ENCODE data around the gene TNPO1. TPM values are rescaled to one million over a fixed set of nuclear protein-coding genes. Genes with fewer than 3 reads are reported as not detected.

Gene TNPO1
- total RNA-seq, 1 donor from 2014 or later = 107 TPM

DNA sequence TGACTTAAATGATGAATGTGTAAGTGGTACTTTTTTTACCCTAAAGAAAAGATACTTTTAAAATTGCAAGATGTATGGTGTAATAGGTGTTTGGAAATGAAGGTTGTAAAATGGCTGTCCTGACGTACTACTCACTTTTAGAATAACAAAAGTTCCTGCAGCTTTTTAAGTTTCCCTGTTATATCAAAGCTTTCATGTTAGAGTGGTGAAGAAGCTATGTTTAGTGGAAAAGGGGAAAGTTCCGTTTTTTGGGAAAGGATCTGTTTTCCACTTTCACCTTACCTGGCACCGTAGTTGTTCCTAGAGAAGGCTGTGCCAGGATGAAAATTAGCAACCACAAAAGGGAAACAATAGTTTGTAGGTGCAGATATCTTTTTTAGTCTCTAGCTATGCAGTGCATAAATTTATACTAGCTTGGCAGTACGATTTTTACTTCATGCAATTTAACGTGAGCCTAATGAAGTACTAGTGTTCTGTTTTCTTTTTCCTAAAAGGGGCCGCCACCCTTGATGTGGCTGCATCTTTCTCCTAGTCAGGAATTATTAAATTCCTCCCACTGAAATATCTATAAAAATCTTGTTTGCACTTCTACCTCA, 1.3 kb downstream of the TNPO1 start:
- DNase-seq (ENCODE audit: low spot score) = no peak

DNA sequence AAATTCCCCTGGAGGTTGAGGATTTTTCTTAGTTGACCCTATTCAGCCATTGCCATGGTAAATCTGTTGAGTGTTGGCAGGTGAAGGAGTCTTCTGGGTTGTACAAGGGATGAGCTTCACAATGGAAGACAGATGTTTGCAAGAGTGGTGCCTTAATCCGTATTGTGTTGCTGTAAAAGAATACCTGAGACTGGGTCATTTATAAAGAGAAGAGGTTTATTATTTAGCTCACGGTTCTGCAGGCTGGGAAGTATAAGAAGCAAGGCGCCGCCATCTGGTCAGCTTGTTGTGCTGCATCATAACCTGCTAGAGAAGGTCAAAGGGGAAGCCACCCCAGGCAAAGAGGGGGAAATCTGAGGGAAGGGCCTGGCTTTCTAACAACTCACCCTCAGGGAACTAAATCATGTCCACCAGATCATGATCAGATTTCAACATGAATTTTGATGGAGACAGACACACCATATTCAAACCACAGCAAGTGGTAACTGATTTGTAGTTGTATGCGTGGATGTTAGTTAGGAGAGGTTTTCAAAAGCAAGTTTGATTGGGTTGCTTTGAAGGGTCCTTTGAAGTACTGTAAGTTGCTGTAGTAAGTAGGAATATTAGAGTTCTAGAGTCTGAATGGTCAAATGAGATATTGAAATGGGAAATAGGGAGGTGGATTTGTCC, 2.5 kb downstream of the TNPO1 start:
- no peak for DNase-seq (ENCODE audit: low spot score)

DNA sequence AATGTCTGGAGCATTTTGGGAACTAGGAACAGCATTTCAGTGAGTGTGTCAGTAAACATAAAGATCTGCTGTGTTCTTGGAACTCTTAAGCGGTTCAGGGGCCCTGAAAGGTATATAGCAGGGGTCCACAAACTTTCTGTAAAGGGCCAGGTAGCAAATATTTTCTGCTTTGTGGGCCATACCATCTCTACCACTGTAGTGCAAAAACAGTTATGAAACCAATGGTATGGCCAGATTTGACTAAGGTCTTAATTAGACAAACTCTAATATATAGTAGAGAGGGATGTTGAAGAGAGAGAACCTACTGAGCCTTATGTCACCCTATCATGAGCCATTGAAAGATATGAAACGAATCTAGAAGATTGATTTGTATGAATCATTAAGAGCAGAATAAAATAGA, 5.3 kb downstream of the TNPO1 start:
- no peak for DNase-seq (ENCODE audit: low spot score)

DNA sequence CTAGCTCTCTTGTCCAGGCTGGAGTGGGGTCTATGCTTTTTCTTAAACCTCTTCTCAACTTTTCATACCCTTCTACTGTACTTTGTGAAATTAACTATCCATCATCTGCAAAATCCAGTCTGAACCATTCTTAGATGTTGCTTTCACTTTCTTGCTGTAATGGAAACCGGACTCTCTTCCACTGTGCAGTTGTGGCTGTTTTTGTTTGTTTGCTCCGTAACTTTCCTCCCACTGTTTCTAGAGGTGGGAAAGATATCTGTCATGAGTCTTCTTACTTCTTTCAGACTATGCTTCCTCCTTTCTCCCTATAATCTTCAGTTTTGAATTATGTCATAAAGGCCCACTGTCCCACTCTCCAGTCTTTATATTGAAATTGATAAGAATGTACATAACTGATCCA, 6.5 kb downstream of the TNPO1 start:
- no peak for DNase-seq (ENCODE audit: low spot score)

DNA sequence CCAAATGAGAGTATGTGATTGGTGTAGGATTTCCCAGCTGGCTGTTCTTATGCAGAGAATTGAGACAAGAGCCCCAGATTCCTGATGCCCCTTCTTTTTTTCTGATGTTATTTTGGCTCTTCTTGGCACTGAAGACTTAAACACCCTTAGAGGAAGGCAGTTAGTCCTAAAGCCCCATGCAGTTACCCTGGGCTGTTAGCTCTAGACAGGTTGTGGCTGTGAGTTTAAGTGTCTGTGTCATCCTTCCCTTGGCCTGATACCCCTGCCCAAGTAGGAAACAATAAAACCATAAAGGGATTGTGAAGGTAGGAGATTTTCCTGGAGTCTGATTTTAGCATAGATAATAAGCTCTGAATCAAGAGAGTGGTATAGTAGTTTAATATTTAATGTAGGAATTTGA, 13.2 kb downstream of the TNPO1 start:
- DNase-seq (ENCODE audit: low spot score) = no peak

DNA sequence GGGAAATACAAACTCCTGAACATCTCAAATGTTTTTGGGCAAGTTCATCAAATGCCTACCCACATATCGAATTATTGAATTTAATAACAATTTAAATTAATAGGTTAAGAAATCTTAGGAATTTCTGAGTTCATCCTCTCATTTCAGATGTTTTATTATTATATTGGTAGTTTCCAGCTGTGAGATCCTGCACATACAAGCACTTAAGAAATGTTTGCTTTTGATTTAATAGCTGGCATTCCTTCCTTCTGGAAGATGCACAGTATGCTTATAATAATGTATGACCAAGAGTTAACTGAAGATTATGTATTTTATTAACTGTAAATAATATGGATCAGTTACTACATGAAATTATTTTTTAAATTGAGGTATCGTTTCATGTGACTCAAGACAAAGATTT, 13.9 kb downstream of the TNPO1 start:
- no peak for DNase-seq (ENCODE audit: low spot score)

DNA sequence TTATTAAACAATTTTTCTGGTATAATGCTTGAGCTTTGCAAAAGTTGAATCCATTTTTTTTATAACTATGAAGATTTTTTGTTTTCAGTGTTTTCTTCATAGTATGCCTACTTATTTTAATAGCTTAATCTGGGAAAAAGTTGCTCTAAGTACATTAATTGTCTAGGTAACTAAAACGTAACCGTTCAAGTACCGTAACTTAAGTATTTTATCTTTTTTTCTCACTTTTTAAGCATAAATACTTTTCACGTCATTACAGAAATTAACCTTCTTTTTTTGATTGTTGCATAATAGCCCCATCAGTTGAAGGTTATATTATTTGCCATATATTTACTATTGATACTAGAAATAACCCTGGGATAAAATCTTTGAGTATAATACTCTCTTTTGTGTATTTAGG, 15.2 kb downstream of the TNPO1 start:
- DNase-seq (ENCODE audit: low spot score) = no peak

DNA sequence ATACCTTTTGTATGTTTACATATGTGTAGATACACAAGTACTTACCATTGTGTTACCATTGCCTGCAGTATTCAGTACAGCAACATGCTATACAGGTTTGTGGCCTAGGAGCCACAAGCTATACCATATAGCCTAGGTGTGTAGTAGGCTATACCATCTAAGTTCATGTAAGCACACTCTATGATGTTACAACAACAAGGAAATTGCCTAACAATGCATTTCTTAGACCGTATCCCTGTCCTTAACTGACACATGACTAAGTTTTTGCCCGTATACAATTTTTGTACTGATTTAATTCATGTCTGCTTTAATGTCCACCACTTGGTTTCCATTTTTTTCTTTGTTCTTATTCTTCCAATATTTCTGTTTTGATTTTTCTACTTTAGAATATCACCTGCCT, 18.5 kb downstream of the TNPO1 start:
- DNase-seq (ENCODE audit: low spot score) = no peak

DNA sequence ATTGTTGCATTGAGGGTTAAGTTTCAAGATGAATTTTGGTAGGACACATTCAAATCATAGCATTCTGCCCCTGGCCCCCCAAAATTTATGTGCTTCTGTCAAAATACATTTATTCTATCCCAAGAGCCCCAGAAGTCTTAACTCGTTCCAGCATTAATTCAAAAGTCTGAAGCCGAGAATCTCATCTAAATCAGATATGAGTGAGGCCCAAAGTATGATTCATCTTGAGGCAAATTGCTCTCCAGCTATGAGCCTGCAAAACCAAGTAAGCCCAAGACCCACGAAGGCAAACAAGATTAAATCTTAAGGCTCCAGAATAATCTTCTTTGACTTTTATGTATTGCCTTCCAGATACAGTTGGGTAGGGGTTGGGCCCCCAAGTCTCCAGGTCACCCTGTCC, 19.2 kb downstream of the TNPO1 start:
- DNase-seq (ENCODE audit: low spot score) = no peak

DNA sequence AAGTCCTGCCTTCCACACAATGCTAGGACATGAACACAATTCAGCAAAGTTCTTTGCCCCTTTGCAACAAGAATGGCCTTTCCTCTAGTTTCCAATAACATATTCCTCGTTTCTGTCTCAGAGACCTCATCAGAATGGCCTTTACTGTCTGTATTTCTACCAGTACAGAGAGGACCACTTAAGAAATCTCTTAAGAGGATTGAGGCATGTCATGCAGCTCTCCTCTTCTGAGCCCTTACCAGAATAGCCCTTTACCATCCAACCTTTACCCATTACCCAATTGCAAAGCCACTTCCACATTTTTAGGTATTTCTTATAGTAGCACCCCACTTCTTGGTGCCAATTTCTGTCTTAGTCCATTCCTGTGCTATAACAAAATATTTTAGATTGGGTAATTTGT, 20.3 kb downstream of the TNPO1 start:
- no peak for DNase-seq (ENCODE audit: low spot score)

DNA sequence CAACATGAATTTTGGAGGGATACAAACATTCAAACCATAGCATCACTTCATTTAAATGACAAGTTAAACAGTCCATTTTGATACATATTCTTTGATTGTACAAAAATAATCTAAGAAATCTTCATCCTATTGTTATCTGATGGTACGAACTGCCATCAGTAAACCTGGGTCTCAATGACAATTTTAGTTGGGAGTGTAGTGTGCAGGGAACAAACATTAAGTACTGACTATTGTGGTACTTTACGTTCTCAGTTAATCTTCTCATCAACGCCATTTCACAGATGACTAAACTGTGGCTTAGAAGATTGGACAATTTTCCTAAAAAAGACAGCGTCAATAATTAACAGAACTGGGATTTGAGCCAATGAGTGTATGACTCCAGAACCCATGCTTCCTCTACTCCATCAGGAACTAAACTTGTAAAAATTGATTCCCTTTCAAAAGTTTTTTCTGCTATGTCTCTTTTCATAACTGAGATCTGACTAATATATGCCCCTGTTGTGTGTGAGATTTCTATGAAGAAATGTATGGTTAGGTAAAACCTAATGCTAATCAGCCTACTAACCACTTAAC, 21.1 kb downstream of the TNPO1 start:
- DNase-seq (ENCODE audit: low spot score) = no peak

DNA sequence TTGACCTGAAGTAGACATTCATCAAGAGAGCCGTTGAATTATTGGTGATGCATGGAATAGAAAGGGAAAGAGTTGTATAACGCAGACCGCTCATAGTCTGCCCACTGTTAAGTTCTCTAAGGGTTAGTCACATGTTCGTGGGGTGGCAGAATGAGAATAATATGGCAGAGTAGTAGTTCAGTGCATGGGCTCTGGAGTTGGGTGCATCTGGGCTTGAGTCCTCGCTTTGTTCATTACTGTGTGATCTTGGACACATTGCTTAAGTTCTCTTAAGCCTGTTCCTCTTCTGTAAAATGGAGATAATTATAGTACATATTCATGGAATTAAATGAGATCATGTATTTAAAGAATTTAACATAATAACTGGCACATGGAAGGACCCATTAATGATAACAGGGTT, 23.6 kb downstream of the TNPO1 start:
- DNase-seq (ENCODE audit: low spot score) = no peak

DNA sequence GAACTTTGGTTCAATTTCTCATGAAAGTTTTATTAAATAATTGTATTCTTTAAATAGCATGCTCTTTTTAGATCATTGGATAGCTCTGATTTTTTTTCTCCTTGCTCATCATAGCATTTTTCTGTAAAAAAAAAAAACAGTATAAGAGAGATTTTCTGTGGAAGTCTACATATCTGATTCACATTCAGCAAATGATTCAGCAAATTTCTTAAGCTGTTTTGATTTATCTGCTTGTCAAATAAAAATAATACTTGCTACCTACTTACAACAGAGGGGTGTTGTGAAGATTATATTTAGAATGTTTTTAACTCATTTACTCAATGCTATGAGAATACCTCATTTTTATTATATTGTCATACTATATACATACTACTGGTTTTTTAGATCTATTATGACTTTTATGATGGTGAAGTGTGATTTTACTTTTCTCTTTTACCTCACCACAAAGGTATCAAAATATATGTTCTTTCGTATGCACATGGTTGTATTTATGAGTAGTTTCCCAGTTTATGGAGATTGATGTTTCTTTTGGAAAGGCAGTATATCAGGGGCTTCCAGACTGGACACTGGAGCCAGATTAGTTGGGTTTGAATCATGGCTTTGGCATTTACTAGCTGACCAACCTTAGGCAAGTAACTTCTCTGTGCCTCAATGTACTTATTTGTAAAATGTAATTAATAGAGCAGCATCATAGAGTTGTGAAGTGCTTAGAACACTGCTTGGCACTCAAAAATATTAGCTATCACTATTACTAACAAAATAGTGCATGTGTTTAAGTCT, 25.5 kb downstream of the TNPO1 start:
- no peak for DNase-seq (ENCODE audit: low spot score)

DNA sequence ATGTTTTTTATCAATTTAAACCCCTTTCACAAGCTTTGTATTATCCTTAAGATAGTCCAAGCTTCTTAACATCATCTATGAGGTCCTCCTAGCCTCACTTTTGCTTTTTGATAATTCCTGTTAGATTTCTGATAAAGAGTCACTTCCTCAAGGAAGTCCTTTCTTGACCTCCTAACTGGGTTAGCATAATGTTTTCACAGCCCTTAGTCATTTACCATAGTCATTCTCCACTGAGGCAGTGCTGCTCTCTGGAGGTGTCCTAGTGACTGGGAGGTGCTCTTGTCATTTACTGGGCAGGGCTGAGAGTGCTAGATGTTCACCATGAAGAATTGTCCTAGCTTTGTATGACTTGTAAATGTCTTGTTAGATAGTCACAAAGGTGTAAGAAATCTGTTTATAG, 26.4 kb downstream of the TNPO1 start:
- DNase-seq (ENCODE audit: low spot score) = no peak

DNA sequence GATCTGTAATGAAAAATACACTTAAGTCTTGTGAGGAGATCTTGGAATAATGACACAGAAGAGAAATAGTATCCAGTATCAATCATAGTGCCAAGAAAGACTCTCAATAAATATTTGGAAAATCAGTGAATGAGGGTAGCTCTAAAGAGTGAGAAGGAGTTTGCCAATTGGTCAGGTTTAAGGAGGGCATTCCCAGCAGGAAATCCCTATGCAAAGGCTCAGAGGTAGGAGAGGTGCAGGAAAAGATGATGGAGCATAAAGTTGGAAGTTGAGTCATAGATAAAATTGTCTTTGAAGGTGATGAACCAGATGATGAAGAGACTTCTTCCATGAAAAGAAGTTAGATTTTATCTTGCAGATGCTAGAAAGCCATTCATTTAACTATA, 27.8 kb downstream of the TNPO1 start:
- DNase-seq (ENCODE audit: low spot score) = no peak

DNA sequence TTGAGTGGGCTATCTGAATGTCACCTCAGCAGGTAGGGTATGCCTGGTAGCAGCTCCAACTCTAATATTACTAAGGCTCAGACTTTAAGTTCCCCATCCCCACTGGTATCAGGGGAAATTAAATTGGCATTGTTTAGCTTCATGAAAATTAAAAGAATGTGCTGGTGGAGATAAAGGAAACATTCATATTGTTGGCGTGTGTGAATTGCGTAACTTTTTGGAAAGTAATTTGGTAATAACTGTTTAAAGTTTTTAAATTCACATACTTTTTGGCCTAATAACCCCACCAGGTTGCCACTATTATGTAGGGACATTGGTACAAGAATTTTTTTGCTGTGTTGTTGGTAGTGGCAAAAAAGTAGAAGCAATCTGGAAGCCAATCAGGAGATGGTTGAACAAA, 29.4 kb downstream of the TNPO1 start:
- DNase-seq (ENCODE audit: low spot score) = no peak

DNA sequence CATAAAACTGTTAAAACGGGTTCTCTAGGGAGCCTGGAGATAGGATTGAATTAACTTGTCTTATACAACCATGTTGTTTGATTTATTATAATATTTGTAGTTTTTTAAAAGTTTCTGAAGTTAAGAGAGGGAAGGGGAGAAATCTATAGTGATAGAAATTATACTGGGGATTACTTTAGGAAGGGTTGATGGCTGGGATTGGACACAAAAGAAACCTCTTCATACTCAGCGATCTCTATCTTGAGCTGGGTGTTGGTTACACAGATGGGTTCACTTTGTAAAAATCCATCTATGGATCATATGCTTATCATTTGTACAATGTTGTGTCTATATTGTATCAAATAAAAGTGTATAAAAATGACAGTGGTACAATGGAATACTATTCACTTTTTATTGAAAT, 30.0 kb downstream of the TNPO1 start:
- DNase-seq (ENCODE audit: low spot score) = no peak

DNA sequence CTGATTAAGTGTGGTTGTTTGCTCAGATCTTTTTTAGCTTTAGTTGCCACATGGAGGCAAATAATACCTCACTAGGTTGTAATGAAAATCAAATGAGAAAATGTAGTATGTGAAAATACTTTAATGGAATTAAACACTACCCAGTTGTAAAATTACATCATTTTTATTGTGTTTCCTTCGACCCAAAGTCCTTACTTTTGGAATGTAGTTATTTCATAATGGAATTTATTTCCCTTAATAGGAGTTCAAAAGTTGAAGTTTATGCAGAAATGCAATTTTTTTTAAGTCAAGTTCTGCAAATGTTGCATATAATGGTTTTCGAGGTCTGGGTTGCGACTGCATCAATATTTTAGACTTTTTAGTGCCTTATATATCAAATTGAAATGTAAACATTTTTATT, 31.0 kb downstream of the TNPO1 start:
- no peak for DNase-seq (ENCODE audit: low spot score)

DNA sequence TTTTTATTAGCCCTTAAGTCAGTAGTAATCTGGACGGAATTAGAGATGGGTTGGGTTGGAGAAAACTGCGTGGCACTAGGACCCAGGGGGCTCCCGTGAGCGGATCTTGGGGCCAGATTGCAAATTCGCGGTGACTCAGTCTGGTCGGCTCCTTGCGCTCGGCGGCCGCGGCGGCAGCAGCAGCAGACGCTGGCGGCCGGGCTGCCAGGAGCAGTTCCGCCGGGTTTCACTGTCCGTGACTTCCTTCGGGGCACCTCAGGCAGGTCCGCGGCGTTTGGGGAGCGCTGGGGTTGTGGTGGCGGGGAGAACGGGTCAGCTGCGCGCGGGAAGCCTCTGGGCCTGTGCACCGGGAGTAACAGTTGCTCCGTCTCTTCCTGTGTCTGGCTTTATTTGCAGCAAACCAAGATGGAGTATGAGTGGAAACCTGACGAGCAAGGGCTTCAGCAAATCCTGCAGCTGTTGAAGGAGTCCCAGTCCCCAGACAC, 31.6 kb downstream of the TNPO1 start:
- DNase-seq (ENCODE audit: low spot score) = peak; percentile 93

DNA sequence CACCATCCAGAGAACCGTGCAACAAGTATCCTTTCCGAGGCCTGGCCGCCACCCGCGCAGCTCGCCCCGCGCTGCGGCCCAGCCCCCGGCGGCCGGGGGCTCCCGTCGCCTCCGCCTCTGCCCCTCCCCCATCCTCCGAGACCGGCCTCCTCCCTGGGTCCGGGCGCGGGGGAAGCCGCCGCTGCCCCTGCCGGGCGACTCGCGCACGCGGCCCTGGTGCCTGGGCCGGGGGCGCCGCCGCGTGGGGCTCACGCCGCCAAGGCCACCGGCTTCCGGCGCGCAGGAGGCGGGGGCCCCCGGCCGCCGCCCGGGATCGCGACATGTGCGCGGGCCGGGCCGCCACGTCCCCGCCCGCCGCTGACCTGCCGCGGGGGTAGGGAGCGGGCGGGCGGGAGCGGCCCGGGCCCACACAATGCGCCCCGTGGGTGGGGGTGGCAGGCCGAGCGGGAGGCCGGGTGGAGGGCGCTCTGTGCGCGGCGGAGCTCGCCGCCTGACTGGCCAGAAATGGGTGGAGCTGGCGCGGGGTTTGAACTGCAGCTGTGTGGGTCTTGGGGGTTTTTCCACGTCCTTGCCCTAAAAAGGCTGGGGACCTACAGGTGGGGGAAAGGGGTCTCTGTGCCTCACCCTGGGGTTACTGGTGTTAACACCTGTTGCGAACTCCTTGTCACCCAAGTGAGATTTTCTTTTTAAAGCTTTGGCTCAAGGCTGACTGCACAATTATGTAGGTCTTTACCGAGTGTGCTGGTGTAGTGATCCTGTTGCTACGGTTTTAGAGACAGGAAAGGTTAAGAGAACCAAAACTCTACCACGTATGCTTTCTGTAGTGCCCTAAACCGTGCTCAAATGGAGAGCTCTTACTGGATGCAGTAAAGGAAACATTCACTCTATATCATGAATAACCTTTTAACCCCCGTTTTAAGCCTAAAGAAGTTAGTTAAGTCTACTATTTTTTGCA, 32.3 kb downstream of the TNPO1 start:
- peak; percentile 90 for DNase-seq (ENCODE audit: low spot score)

DNA sequence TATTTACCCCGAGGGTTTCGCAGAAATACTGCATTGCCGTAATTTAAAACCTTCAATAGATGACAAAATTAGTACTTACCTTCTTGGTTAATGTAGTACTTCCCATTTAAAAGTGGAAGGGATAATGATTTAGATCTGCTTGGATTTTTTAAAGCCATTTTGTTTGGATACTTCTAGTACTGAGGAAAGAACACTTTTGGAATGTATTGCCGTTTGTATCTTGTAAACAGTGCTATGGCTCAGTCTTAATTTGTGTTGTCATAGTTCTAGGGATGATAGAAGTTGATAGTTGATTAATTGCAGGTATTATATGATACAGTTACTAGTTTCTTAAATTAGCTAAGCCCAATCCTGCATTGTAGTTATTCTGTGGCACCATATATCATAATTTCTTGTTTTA, 33.1 kb downstream of the TNPO1 start:
- DNase-seq (ENCODE audit: low spot score) = no peak

All from mesenteric fat pad (tissue), 1 donor.